ENCODE data around the gene JAG2.

DNA sequence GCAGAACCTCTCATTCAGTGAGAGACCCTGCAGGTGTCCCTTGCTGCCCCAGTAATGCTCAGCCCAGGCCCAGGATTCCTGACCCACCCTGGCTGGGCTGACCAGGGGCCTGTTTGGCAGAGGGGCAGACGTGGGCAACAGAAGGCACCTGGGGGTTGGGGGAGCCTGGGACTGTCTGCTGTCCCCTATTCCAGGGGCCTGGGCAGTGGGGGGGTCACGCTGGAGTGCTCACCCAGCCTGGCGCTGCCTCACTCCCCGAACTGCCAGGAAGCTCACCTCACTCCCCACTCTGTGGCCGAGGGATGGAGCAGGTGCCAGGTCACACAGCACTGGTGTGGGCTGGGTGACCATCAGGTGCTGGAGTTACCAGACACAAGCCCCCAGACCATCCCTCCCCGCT lies 35.1 kb upstream of the JAG2 start:
- no peak for TF ChIP-seq POLR2AphosphoS5 (IDR thresholded peaks at IDR 0.05)
- no peak for TF ChIP-seq CTCF (IDR thresholded peaks at IDR 0.05)
- no peak for TF ChIP-seq POLR2A (IDR thresholded peaks at IDR 0.05; ENCODE audit: low read depth)
